Upper lobe of left lung (tissue), 6 donors: Measurements from ENCODE around the gene KHDC4. TPM values are rescaled to one million over a fixed set of nuclear protein-coding genes. Genes with fewer than 3 reads are reported as not detected.

Source experiments
- ATAC-seq, 2 donors: fragments of 200-7000 bp; cut with Tn5 transposase; one replicate each; pipeline ENCODE4 v1.9.1; 2022; ENCODE audit warnings: mild to moderate bottlenecking in 2 of 2, moderate library complexity in 2 of 2; ENCODE audit not compliant: low FRiP score in 2 of 2
- DNase-seq, 2 donors: peaks; one replicate each; pipeline ENCODE4 v3.0.0-alpha.2; 2019 to 2020
- H3K27ac ChIP-seq, 4 donors: fragments of 200-600 bp; sonication (generic); one replicate each; pipeline ENCODE4 v1.5.1; 2016 to 2019
- H3K27me3 ChIP-seq, 4 donors: fragments of 200-600 bp; sonication (generic); one replicate each; pipeline ENCODE4 v1.5.1; 2017 to 2019
- H3K36me3 ChIP-seq, 4 donors: fragments of 200-600 bp; sonication (generic); one replicate each; pipeline ENCODE4 v1.5.1; 2016 to 2019
- H3K4me1 ChIP-seq, 4 donors: fragments of 200-600 bp; sonication (generic); one replicate each; pipeline ENCODE4 v1.5.1; 2018 to 2019
- H3K4me3 ChIP-seq, 4 donors: fragments of 200-600 bp; sonication (generic); one replicate each; pipeline ENCODE4 v1.5.1; 2017 to 2019; ENCODE audit warnings: mild to moderate bottlenecking in 2 of 4, moderate library complexity in 1 of 4
- H3K9me3 ChIP-seq, 4 donors: fragments of 200-600 bp; sonication (generic); one replicate each; pipeline ENCODE4 v1.5.1; 2018 to 2019
- EP300 ChIP-seq, 4 donors: sonication (generic); formaldehyde crosslinking; IDR thresholded peaks; one replicate each; pipeline ENCODE4 v1.5.1; 2017; ENCODE audit warnings: antibody characterized with exemption in 4 of 4, control low read depth in 2 of 4
- POLR2A ChIP-seq, 4 donors: fragments of 450-650 bp; IDR thresholded peaks; one replicate each; pipeline ENCODE4 v1.5.1; 2016 to 2017; ENCODE audit warnings: antibody characterized with exemption in 4 of 4, mild to moderate bottlenecking in 2 of 4
- POLR2AphosphoS5 ChIP-seq, 2 donors: sonication (generic); formaldehyde crosslinking; IDR thresholded peaks; one replicate each; pipeline ENCODE4 v1.5.1; 2017; ENCODE audit warnings: antibody characterized with exemption in 2 of 2
- WGBS, 2 donors: methylation state at CpG; one replicate each; pipeline ENCODE4 v1.1.5; 2017 to 2018; 5-methylcytosine and 5-hydroxymethylcytosine counted together
- total RNA-seq, 6 donors: library from RNA; depleted of rRNA in 4 of 6; stranded (reverse); fragments of >200 nt in 4 of 6; gene quantifications; one replicate each; pipeline versions ENCODE4 v1.1.0 to v1.2.1, GENCODE V29; 2016 to 2021
- TF ChIP-seq, protein P1 (sequence below), 6 experiments: fragments of 450-650 bp in 4 of 6; fragments of 200-600 bp in 2 of 6; sonication (generic) in 2 of 6; IDR thresholded peaks; one replicate each; pipeline ENCODE4 v1.5.1; 2016 to 2019; ENCODE audit warnings: antibody characterized with exemption in 6 of 6
- donor health status: DM: no; HTN: no; CAD: no; lungs with moderate emphysema.
- donor health status: DM: no; HTN: yes; CAD: no; lungs with severe emphysema.

Gene KHDC4
- total RNA-seq, 6 donors from 2014 or later = 30.4 to 105 (median 37.6) TPM

GRCh38 chr1:155912056-155912536 lies 22.1 kb downstream of the KHDC4 start:
- Histone ChIP-seq H3K4me1 (peaks cover 13 to 25% (median 20%) of the 10 kb centered on the region in 4 donors), H3K9me3 (no peaks in the 10 kb centered on the region), H3K27ac (peak overlapping the region; percentile 90 to 97 (median 94)), H3K36me3 (peaks cover 45 to 79% (median 57%) of the 10 kb centered on the region in 4 donors), H3K4me3 (peak overlapping the region in 1 of 4 donors; percentile 83), H3K27me3 (no peaks in the 10 kb centered on the region)
- TF ChIP-seq, protein P1, sequence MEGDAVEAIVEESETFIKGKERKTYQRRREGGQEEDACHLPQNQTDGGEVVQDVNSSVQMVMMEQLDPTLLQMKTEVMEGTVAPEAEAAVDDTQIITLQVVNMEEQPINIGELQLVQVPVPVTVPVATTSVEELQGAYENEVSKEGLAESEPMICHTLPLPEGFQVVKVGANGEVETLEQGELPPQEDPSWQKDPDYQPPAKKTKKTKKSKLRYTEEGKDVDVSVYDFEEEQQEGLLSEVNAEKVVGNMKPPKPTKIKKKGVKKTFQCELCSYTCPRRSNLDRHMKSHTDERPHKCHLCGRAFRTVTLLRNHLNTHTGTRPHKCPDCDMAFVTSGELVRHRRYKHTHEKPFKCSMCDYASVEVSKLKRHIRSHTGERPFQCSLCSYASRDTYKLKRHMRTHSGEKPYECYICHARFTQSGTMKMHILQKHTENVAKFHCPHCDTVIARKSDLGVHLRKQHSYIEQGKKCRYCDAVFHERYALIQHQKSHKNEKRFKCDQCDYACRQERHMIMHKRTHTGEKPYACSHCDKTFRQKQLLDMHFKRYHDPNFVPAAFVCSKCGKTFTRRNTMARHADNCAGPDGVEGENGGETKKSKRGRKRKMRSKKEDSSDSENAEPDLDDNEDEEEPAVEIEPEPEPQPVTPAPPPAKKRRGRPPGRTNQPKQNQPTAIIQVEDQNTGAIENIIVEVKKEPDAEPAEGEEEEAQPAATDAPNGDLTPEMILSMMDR (IDR thresholded peaks at IDR 0.05) = no peak
- no peak for TF ChIP-seq POLR2A (IDR thresholded peaks at IDR 0.05)
- no peak for TF ChIP-seq EP300 (IDR thresholded peaks at IDR 0.05)
- TF ChIP-seq POLR2AphosphoS5 (IDR thresholded peaks at IDR 0.05) = no peak
- ATAC-seq (no peak), DNase-seq (no peak)
- WGBS, 2 donors = 72 to 86% methylated on average over 9 to 11 of the region's 11 CpGs

- Histone ChIP-seq H3K27me3 (no peaks in the 10 kb centered on the region), H3K27ac (peak within 1 kb of the TSS; percentile 90 to 97 (median 94)), H3K4me3 (peak within 1 kb of the TSS; percentile 66 to 84 (median 82)), H3K9me3 (no peaks in the 10 kb centered on the region), H3K4me1 (peaks cover 13 to 25% (median 20%) of the 10 kb centered on the region in 4 donors), H3K36me3 (peaks cover 39 to 79% (median 53%) of the 10 kb centered on the region in 4 donors)
- TF ChIP-seq EP300 (IDR thresholded peaks at IDR 0.05) (peak in 2 of 4 donors; percentile 17 to 28), POLR2A (IDR thresholded peaks at IDR 0.05) (peak in 2 of 4 donors; percentile 20 to 90), POLR2AphosphoS5 (IDR thresholded peaks at IDR 0.05) (peak; percentile 70 to 91)
- TF ChIP-seq, protein P1 (IDR thresholded peaks at IDR 0.05) = peak; percentile 27 to 63 (median 46)
- 6 to 11% methylated on average over 17 to 33 of the region's 34 CpGs for WGBS, 2 donors
- ATAC-seq (peak; percentile 97 to 99), DNase-seq (peak; percentile 94 to 95)
Observed at GRCh38 chr1:155911156-155912055, 22.8 kb downstream of the KHDC4 start, which contains the start of gene RIT1. RIT1 (minus strand) TSS chr1:155911349; CDS start chr1:155910761, 588 bp downstream.

DNA sequence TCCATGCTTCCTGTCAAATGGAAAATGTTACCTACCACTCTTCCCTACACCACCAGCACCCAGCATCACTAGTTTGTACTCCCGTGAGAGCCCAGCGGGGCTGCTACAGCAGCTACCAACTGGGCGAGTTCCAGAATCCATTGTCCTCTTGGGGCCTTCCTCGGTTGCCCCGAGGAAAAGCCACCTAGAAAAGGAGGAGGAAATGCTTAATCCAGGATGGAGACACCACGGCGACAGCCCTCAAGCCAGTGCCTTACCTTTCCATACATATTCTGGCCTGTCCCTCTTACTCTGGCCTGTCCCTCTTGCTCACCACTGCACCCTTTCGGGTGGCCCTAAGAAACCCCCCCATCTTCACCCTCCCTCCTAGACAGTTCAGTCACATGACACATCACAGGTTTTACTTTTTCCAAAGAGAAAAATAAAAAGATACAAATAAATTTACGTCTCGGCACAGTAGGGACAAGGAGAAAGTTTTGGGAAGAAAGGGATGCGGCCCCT lies 23.5 kb downstream of the KHDC4 start:
- Histone ChIP-seq H3K36me3 (peaks cover 40 to 79% (median 53%) of the 10 kb centered on the region in 4 donors), H3K4me3 (peak overlapping the region; percentile 66 to 84 (median 82)), H3K4me1 (peaks cover 13 to 25% (median 20%) of the 10 kb centered on the region in 4 donors), H3K27me3 (no peaks in the 10 kb centered on the region), H3K27ac (peak overlapping the region; percentile 90 to 97 (median 94)), H3K9me3 (no peaks in the 10 kb centered on the region)
- 4 to 7% methylated on average over 11 of the region's 11 CpGs for WGBS, 2 donors
- TF ChIP-seq POLR2A (IDR thresholded peaks at IDR 0.05) = no peak
- TF ChIP-seq, protein P1 (IDR thresholded peaks at IDR 0.05) = no peak
- TF ChIP-seq POLR2AphosphoS5 (IDR thresholded peaks at IDR 0.05) = no peak
- no peak for TF ChIP-seq EP300 (IDR thresholded peaks at IDR 0.05)
- DNase-seq (no peak), ATAC-seq (peak; percentile 65 to 76)

DNA sequence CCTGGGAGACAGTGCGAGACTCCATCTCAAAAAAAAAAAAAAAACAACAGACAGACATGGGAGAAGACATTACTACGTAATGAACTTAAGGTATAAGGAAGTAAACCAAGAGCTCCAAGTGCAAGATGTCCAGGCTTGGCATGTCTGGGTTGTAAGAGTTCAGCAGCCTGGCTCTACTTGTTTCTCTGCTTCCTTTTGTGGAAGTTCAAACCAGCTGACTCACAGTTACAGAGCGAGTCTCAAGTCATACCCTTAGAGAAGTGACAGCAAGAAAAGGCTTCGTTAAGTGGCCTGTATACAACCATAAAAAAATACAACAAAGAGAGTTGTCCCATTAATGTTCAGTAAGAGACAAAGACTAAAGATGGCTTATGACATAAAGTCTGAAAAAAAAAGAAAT lies 24.3 kb downstream of the KHDC4 start:
- peaks cover 41 to 79% (median 52%) of the 10 kb centered on the region in 4 donors for H3K36me3 ChIP-seq

More for the DNA sequence above, 24.3 kb downstream of the KHDC4 start:
- Histone ChIP-seq H3K4me3 (peak overlapping the region; percentile 66 to 84 (median 82)), H3K4me1 (peaks cover 13 to 25% (median 20%) of the 10 kb centered on the region in 4 donors), H3K9me3 (no peaks in the 10 kb centered on the region), H3K27ac (peak overlapping the region; percentile 90 to 97 (median 94)), H3K27me3 (no peaks in the 10 kb centered on the region)
- WGBS, 2 donors = 39 to 58% methylated on average over 4 of the region's 4 CpGs
- TF ChIP-seq POLR2AphosphoS5 (IDR thresholded peaks at IDR 0.05) (peak; percentile 29 to 36), EP300 (IDR thresholded peaks at IDR 0.05) (no peak), POLR2A (IDR thresholded peaks at IDR 0.05) (peak in 1 of 4 donors; percentile 40)
- TF ChIP-seq, protein P1 (IDR thresholded peaks at IDR 0.05) = no peak
- DNase-seq = peak in 1 of 2 donors; percentile 76
- ATAC-seq = peak; percentile 69 to 72
